HepG2 (cell line): ENCODE data around the gene INPP5K. TPM values are rescaled to one million over a fixed set of nuclear protein-coding genes. Genes with fewer than 3 reads are reported as not detected.
A peak's percentile ranks its signal among the peaks of the same experiment; 100 is the strongest.
"Not testable (repeated sequence)": the region's sequence is repeated elsewhere in the genome, so short reads cannot be mapped to it uniquely, and the experiment has no call there.

Experiments used
- CEBPB ChIP-seq: IDR thresholded peaks from 2 replicates; pipeline ENCODE4 v1.6.1; 2011; ENCODE audit warnings: low read depth, low read length, improper control_type of control experiment, borderline replicate concordance
- EP300 ChIP-seq, 3 experiments: sonication (generic) in 1 of 3; formaldehyde crosslinking in 1 of 3; IDR thresholded peaks; 2 replicates each; pipeline versions ENCODE4 v1.5.1 to v1.6.1; 2011 to 2020; ENCODE audit warnings: low read depth in 2 of 3, low read length in 2 of 3, borderline replicate concordance in 1 of 3, improper control_type of control experiment in 1 of 3, mild to moderate bottlenecking in 1 of 3, missing genetic modification reagents in 1 of 3, moderate library complexity in 1 of 3
- FOSL2 ChIP-seq: sonication (generic); formaldehyde crosslinking; IDR thresholded peaks from 2 replicates; pipeline ENCODE4 v1.4.0; 2020; ENCODE audit warnings: missing genetic modification reagents
- FOXA1 ChIP-seq, 2 experiments: fragments of 450-650 bp in 1 of 2; sonication (generic) in 1 of 2; formaldehyde crosslinking in 1 of 2; IDR thresholded peaks; 2 replicates each; pipeline versions ENCODE4 v1.4.0 to v1.6.1; 2016 to 2020; ENCODE audit warnings: missing genetic modification reagents in 1 of 2
- GFI1 ChIP-seq: sonication (generic); formaldehyde crosslinking; IDR thresholded peaks from 2 replicates; pipeline ENCODE4 v1.5.0; 2020; ENCODE audit warnings: missing genetic modification reagents, mild to moderate bottlenecking, borderline replicate concordance
- HMG20B ChIP-seq: conservative IDR thresholded peaks from 2 replicates; pipeline ENCODE4 v1.6.1; 2016; ENCODE audit warnings: missing genetic modification reagents, missing compliant biosample characterization
- HNF4G ChIP-seq, 2 experiments: sonication (generic) in 1 of 2; formaldehyde crosslinking in 1 of 2; IDR thresholded peaks; 2 replicates each; pipeline versions ENCODE4 v1.4.0 to v1.6.1; 2011 to 2020; ENCODE audit warnings: borderline replicate concordance in 2 of 2, low read depth in 2 of 2, mild to moderate bottlenecking in 2 of 2, low read length in 1 of 2, missing genetic modification reagents in 1 of 2, moderate library complexity in 1 of 2
- HOXA3 ChIP-seq: sonication (generic); formaldehyde crosslinking; IDR thresholded peaks from 2 replicates; pipeline ENCODE4 v1.5.0; 2020; ENCODE audit warnings: missing genetic modification reagents
- LCORL ChIP-seq, 2 experiments: fragments of 450-650 bp in 1 of 2; sonication (generic) in 1 of 2; formaldehyde crosslinking in 1 of 2; IDR thresholded peaks; 2 replicates each; pipeline versions ENCODE4 v1.5.0 to v1.6.1; 2017 to 2020; ENCODE audit warnings: antibody characterized with exemption in 1 of 2, missing genetic modification reagents in 1 of 2
- PHF21A ChIP-seq: sonication (generic); formaldehyde crosslinking; IDR thresholded peaks from 2 replicates; pipeline ENCODE4 v1.5.0; 2020; ENCODE audit warnings: mild to moderate bottlenecking, missing genetic modification reagents
- RNF219 ChIP-seq: sonication (generic); formaldehyde crosslinking; IDR thresholded peaks from 2 replicates; pipeline ENCODE4 v1.5.0; 2020; ENCODE audit warnings: mild to moderate bottlenecking, missing genetic modification reagents
- SP5 ChIP-seq: IDR thresholded peaks from 2 replicates; pipeline ENCODE4 v1.6.1; 2016; ENCODE audit warnings: low read depth, borderline replicate concordance
- TEAD3 ChIP-seq: optimal IDR thresholded peaks from 2 replicates; pipeline ENCODE3; 2016; ENCODE audit warnings: borderline replicate concordance
- ZBTB38 ChIP-seq: sonication (generic); formaldehyde crosslinking; IDR thresholded peaks from 2 replicates; pipeline ENCODE4 v1.5.1; 2020; ENCODE audit warnings: mild to moderate bottlenecking, missing genetic modification reagents
- ZMYM3 ChIP-seq: sonication (generic); formaldehyde crosslinking; IDR thresholded peaks from 2 replicates; pipeline ENCODE4 v1.5.1; 2020; ENCODE audit warnings: mild to moderate bottlenecking, missing genetic modification reagents
- ZNF3 ChIP-seq: IDR thresholded peaks from 2 replicates; pipeline ENCODE4 v1.7.0; 2017; ENCODE audit warnings: inconsistent platforms
- ZNF430 ChIP-seq: sonication (generic); formaldehyde crosslinking; IDR thresholded peaks from 2 replicates; pipeline ENCODE4 v1.9.0; 2021; ENCODE audit warnings: mild to moderate bottlenecking, missing genetic modification reagents
- polyA plus RNA-seq, 8 experiments: library from polyadenylated mRNA; depleted of rRNA in 3 of 8; stranded (reverse) in 7 of 8; unstranded in 1 of 8; fragments of >200 nt; fragmentation: Illumina TruSeq in 4 of 8; extraction: Trizol in 4 of 8; gene quantifications; 2 replicates each; pipeline versions ENCODE4 v1.2.1 to v1.2.3, GENCODE V29; 2011 to 2016; ENCODE audit warnings: low read depth in 4 of 8, missing spikeins in 1 of 8, mixed read lengths in 1 of 8; ENCODE audit not compliant: insufficient read depth in 1 of 8
- total RNA-seq, 5 experiments: library from RNA; depleted of rRNA; stranded (reverse); fragments of >200 nt; fragmentation: Illumina TruSeq; extraction: Trizol; gene quantifications; 2 replicates each; pipeline ENCODE4 v1.2.3, GENCODE V29; 2016; ENCODE audit warnings: low read depth in 1 of 5
- TF ChIP-seq, protein P1 (sequence below): sonication (generic); formaldehyde crosslinking; IDR thresholded peaks from 2 replicates; pipeline ENCODE4 v1.9.0; 2022; ENCODE audit warnings: missing genetic modification reagents, mild to moderate bottlenecking, borderline replicate concordance
- TF ChIP-seq, protein P2 (sequence below): sonication (generic); formaldehyde crosslinking; IDR thresholded peaks from 2 replicates; pipeline ENCODE4 v1.4.0; 2020; ENCODE audit warnings: missing genetic modification reagents

INPP5K gene
- total and polyA plus RNA-seq, 2 of the 13 experiments (the other 11 are each of a cell fraction or from before 2014, with no cell fraction given), result 4.8 to 9.6 TPM

DNA sequence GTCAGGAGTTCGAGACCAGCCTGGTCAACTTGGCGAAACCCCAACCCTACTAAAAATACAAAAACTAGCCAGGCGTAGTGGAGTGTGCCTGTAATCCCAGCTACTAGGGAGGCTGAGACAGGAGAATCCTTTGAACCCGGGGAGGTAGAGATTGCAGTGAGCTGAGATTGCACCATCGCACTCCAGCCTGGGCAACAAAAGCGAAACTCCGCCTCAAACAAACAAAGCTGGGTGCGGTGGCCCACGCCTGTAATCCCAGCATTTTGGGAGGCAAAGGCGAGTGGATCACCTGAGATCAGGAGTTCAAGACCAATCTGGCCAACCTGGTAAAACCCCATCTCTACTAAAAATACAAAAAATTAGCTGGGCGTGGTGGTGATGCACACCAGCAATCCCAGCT is 62.7 kb downstream of the INPP5K start (continued):
- TF ChIP-seq HNF4G (IDR thresholded peaks at IDR 0.05; ENCODE audit: borderline replicate concordance, low read depth, low read length) (peak; percentile 15; the same call in 1 of the 2 replicates), ZNF3 (0 out of 2 replicates have a peak, but pooled peaks have one; percentile 34), ZNF430 (CRISPR knock-in tag) (0 out of 2 replicates have a peak, but pooled peaks have one; percentile 26), RNF219 (CRISPR knock-in tag) (0 out of 2 replicates have a peak, but pooled peaks have one; percentile 51), SP5 (CRISPR knock-in tag) (peak; percentile 85), PHF21A (CRISPR knock-in tag) (peak; percentile 51; the same call in 1 of the 2 replicates), TEAD3 (peak; percentile 6), EP300 (CRISPR knock-in tag; IDR thresholded peaks at IDR 0.05; ENCODE audit: borderline replicate concordance) (0 out of 2 replicates have a peak, but pooled peaks have one; percentile 40), CEBPB (peak; percentile 87), HOXA3 (peak; percentile 38), ZBTB38 (CRISPR knock-in tag) (peak; percentile 32; the same call in 1 of the 2 replicates), GFI1 (peak; percentile 91), HMG20B (CRISPR knock-in tag) (peak; percentile 72), FOXA1 (CRISPR knock-in tag; IDR thresholded peaks at IDR 0.05) (peak; percentile 43), ZMYM3 (CRISPR knock-in tag) (peak; percentile 69; the same call in 1 of the 2 replicates), LCORL (IDR thresholded peaks at IDR 0.05) (0 out of 2 replicates have a peak, but pooled peaks have one; percentile 27), LCORL (CRISPR knock-in tag; IDR thresholded peaks at IDR 0.05) (peak; percentile 62; the same call in 1 of the 2 replicates), FOSL2 (0 out of 2 replicates have a peak, but pooled peaks have one; percentile 17)
- not testable (repeated sequence) for TF ChIP-seq HNF4G (CRISPR knock-in tag; IDR thresholded peaks at IDR 0.05; ENCODE audit: borderline replicate concordance, low read depth); EP300 (IDR thresholded peaks at IDR 0.05; ENCODE audit: low read depth in 2 of 2, low read length in 2 of 2); FOXA1 (IDR thresholded peaks at IDR 0.05)
- TF ChIP-seq, protein P1, sequence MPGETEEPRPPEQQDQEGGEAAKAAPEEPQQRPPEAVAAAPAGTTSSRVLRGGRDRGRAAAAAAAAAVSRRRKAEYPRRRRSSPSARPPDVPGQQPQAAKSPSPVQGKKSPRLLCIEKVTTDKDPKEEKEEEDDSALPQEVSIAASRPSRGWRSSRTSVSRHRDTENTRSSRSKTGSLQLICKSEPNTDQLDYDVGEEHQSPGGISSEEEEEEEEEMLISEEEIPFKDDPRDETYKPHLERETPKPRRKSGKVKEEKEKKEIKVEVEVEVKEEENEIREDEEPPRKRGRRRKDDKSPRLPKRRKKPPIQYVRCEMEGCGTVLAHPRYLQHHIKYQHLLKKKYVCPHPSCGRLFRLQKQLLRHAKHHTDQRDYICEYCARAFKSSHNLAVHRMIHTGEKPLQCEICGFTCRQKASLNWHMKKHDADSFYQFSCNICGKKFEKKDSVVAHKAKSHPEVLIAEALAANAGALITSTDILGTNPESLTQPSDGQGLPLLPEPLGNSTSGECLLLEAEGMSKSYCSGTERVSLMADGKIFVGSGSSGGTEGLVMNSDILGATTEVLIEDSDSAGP (CRISPR knock-in tag), result peak; percentile 20; the same call in 1 of the 2 replicates
- TF ChIP-seq, protein P2, sequence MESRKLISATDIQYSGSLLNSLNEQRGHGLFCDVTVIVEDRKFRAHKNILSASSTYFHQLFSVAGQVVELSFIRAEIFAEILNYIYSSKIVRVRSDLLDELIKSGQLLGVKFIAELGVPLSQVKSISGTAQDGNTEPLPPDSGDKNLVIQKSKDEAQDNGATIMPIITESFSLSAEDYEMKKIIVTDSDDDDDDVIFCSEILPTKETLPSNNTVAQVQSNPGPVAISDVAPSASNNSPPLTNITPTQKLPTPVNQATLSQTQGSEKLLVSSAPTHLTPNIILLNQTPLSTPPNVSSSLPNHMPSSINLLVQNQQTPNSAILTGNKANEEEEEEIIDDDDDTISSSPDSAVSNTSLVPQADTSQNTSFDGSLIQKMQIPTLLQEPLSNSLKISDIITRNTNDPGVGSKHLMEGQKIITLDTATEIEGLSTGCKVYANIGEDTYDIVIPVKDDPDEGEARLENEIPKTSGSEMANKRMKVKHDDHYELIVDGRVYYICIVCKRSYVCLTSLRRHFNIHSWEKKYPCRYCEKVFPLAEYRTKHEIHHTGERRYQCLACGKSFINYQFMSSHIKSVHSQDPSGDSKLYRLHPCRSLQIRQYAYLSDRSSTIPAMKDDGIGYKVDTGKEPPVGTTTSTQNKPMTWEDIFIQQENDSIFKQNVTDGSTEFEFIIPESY, result 0 out of 2 replicates have a peak, but pooled peaks have one; percentile 35
